ENCODE results near the gene BABAM2.

DNA sequence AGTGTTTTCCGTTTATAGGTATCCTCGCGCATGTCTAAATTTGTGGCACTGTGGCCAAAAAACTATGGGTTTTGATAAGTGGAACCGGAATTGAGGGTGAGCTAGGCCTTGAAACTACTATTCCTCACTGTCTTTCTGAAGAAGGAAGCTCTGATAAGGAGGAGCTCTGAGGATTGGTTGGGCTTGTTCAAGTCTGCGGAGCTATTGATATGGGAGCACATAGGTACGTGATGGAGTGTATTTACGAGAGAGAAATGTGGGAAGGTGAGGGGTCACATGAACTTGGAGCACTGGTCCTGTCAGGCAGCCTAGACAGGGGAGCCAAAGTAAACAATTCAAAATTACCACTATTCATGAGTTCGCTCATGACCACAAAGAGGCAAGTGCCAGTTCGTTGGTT, 131.4 kb downstream of the BABAM2 start:
- TF ChIP-seq, protein P1, sequence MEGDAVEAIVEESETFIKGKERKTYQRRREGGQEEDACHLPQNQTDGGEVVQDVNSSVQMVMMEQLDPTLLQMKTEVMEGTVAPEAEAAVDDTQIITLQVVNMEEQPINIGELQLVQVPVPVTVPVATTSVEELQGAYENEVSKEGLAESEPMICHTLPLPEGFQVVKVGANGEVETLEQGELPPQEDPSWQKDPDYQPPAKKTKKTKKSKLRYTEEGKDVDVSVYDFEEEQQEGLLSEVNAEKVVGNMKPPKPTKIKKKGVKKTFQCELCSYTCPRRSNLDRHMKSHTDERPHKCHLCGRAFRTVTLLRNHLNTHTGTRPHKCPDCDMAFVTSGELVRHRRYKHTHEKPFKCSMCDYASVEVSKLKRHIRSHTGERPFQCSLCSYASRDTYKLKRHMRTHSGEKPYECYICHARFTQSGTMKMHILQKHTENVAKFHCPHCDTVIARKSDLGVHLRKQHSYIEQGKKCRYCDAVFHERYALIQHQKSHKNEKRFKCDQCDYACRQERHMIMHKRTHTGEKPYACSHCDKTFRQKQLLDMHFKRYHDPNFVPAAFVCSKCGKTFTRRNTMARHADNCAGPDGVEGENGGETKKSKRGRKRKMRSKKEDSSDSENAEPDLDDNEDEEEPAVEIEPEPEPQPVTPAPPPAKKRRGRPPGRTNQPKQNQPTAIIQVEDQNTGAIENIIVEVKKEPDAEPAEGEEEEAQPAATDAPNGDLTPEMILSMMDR (conservative IDR thresholded peaks at IDR 0.05), result no peak
- no peak for TF ChIP-seq EZH2 (IDR thresholded peaks at IDR 0.05; ENCODE audit: low read depth)
